HepG2 (cell line): ENCODE results near the gene LYRM4. TPM values are rescaled to one million over a fixed set of nuclear protein-coding genes. Genes with fewer than 3 reads are reported as not detected.

Source experiments
- ATAC-seq: fragments of 200-7000 bp; cut with Tn5 transposase; 3 replicates; pipeline ENCODE4 v1.9.1; 2020; ENCODE audit warnings: mild to moderate bottlenecking, moderate library complexity
- BruUV-seq: library from RNA; stranded (reverse); fragments of 400-500 nt; replicated peaks from 2 replicates; lab custom pipeline; 2021; lab: Mats Ljungman, UMichigan
- CTCF ChIA-PET: fragments of 300-600 bp; formaldehyde crosslinking; extraction: SDS; loops from one replicate; lab custom pipeline; 2021; ENCODE audit warnings: low total read pairs, inconsistent platforms, low intra/inter-chr PET ratio; lab: Yijun Ruan, JAX
- POLR2A ChIA-PET: fragments of 350-600 bp; sonication (Branson Sonifier 250); formaldehyde crosslinking; loops from one replicate; lab custom pipeline; 2020; ENCODE audit warnings: antibody characterized with exemption, inconsistent platforms; lab: Yijun Ruan, JAX
- DNase-seq: peaks from one replicate; pipeline ENCODE4 v3.0.0-alpha.2; 2015; ENCODE audit warnings: low spot score
- FAIRE-seq: peaks from 3 replicates; lab custom pipeline; 2011; peaks lifted over from hg19 to GRCh38; lab: Jason Lieb, UNC
- H2AFZ ChIP-seq: one replicate; pipeline ENCODE4 v1.6.1; 2011; ENCODE audit warnings: low read length, inconsistent platforms
- H3K27ac ChIP-seq: fragments of 300-600 bp; 3 replicates; pipeline ENCODE4 v1.8.0; 2011; ENCODE audit warnings: mixed run types, mild to moderate bottlenecking, mixed read lengths, low read length, inconsistent platforms; ENCODE audit not compliant: insufficient read depth; ENCODE audit errors: extremely low read length
- H3K27me3 ChIP-seq, 2 experiments: fragments of 200-600 bp in 1 of 2; 2 replicates in 1 of 2; 3 replicates in 1 of 2; pipeline versions ENCODE4 v1.6.0 to v1.8.0; 2011; ENCODE audit warnings: low read length in 2 of 2, mild to moderate bottlenecking in 2 of 2, moderate library complexity in 2 of 2, inconsistent platforms in 1 of 2; ENCODE audit not compliant: insufficient read depth in 2 of 2, control insufficient read depth in 1 of 2
- H3K36me3 ChIP-seq, 2 experiments: fragments of 200-600 bp in 1 of 2; replicated peaks in 1 of 2; 2 replicates in 1 of 2; 3 replicates in 1 of 2; pipeline versions ENCODE4 v1.5.1 to v1.8.0; 2011; ENCODE audit warnings: low read length in 2 of 2, inconsistent platforms in 1 of 2; ENCODE audit not compliant: insufficient read depth in 2 of 2, control insufficient read depth in 1 of 2
- H3K4me1 ChIP-seq: 2 replicates; pipeline ENCODE4 v1.5.1; 2012; ENCODE audit warnings: low read length, inconsistent platforms; ENCODE audit not compliant: insufficient read depth
- H3K4me2 ChIP-seq: 2 replicates; pipeline ENCODE4 v1.6.0; 2011; ENCODE audit warnings: low read depth, low read length, inconsistent platforms
- H3K4me3 ChIP-seq, 3 experiments: fragments of 200-600 bp in 1 of 3; sonication (generic), shearing (Covaris generic) in 1 of 3; replicated peaks in 1 of 3; 2 replicates each; pipeline ENCODE4 v1.5.1; 2011 to 2016; ENCODE audit warnings: low read length in 3 of 3, inconsistent platforms in 2 of 3, low read depth in 2 of 3, mild to moderate bottlenecking in 2 of 3, control low read depth in 1 of 3, mixed read lengths in 1 of 3; ENCODE audit not compliant: insufficient read depth in 1 of 3
- H3K79me2 ChIP-seq: one replicate; pipeline ENCODE4 v1.6.1; 2011; ENCODE audit warnings: low read length, inconsistent platforms; ENCODE audit not compliant: insufficient read depth
- H3K9ac ChIP-seq: 2 replicates; pipeline ENCODE4 v1.6.0; 2011; ENCODE audit warnings: mild to moderate bottlenecking, low read depth, low read length, inconsistent platforms; ENCODE audit not compliant: insufficient read depth
- H3K9me3 ChIP-seq: 2 replicates; pipeline ENCODE4 v1.5.1; 2012; ENCODE audit warnings: mild to moderate bottlenecking, low read length
- H4K20me1 ChIP-seq: 2 replicates; pipeline ENCODE4 v1.6.0; 2011; ENCODE audit warnings: inconsistent platforms, mild to moderate bottlenecking, low read length, moderate library complexity; ENCODE audit not compliant: insufficient read depth
- DPF2 ChIP-seq: sonication (generic); formaldehyde crosslinking; IDR thresholded peaks from 2 replicates; pipeline ENCODE4 v1.4.0; 2020; ENCODE audit warnings: mild to moderate bottlenecking, low read depth, missing genetic modification reagents, borderline replicate concordance
- IRX3 ChIP-seq: sonication (generic); formaldehyde crosslinking; IDR thresholded peaks from 2 replicates; pipeline ENCODE4 v1.8.1; 2023; ENCODE audit warnings: mild to moderate bottlenecking, low read depth, missing genetic modification reagents, borderline replicate concordance
- NFYB ChIP-seq: sonication (generic); formaldehyde crosslinking; IDR thresholded peaks from 2 replicates; pipeline ENCODE4 v1.4.0; 2020; ENCODE audit warnings: missing genetic modification reagents
- RORA ChIP-seq: sonication (generic); formaldehyde crosslinking; IDR thresholded peaks from 2 replicates; pipeline ENCODE4 v1.5.0; 2020; ENCODE audit warnings: mild to moderate bottlenecking, missing genetic modification reagents, moderate library complexity
- SMAD3 ChIP-seq: sonication (generic); formaldehyde crosslinking; IDR thresholded peaks from 2 replicates; pipeline ENCODE4 v1.4.0; 2020; ENCODE audit warnings: missing genetic modification reagents
- SMARCC2 ChIP-seq: fragments of 450-650 bp; IDR thresholded peaks from 2 replicates; pipeline ENCODE4 v1.6.1; 2017; ENCODE audit warnings: antibody characterized with exemption, mild to moderate bottlenecking
- THYN1 ChIP-seq: sonication (generic); formaldehyde crosslinking; IDR thresholded peaks from 2 replicates; pipeline ENCODE4 v1.8.1; 2023; ENCODE audit warnings: low read depth, mild to moderate bottlenecking, moderate library complexity, missing genetic modification reagents, borderline replicate concordance
- ZNF101 ChIP-seq: sonication (generic); formaldehyde crosslinking; IDR thresholded peaks from 2 replicates; pipeline ENCODE4 v1.4.0; 2020; ENCODE audit warnings: mild to moderate bottlenecking, low read depth, missing genetic modification reagents, borderline replicate concordance
- ZNF549 ChIP-seq: sonication (generic); formaldehyde crosslinking; IDR thresholded peaks from 2 replicates; pipeline ENCODE4 v1.5.0; 2020; ENCODE audit warnings: missing genetic modification reagents
- ZSCAN21 ChIP-seq: sonication (generic); formaldehyde crosslinking; IDR thresholded peaks from 2 replicates; pipeline ENCODE4 v1.8.0; 2022; ENCODE audit warnings: mild to moderate bottlenecking, missing genetic modification reagents, moderate library complexity, borderline replicate concordance
- WGBS: methylation state at CpG from one replicate; pipeline ENCODE4 v1.1.6; 2017; ENCODE audit warnings: low lambda C conversion rate; 5-methylcytosine and 5-hydroxymethylcytosine counted together
- in situ Hi-C: cut with HindIII; loops from 2 replicates; pipeline ENCODE4 v1.10.0; 2017; ENCODE audit warnings: low pct_unique_long_range_greater_than_20kb; ENCODE audit not compliant: extremely low pct_ligation_motif_present
- intact Hi-C: fragments of 100-400 bp; cut with micrococcal nuclease; formaldehyde crosslinking; loops from one replicate; pipeline ENCODE4 v1.10.0; 2022; ENCODE audit not compliant: unreplicated experiment
- polyA plus RNA-seq, 8 experiments: library from polyadenylated mRNA; depleted of rRNA in 3 of 8; stranded (reverse) in 7 of 8; unstranded in 1 of 8; fragments of >200 nt; fragmentation: Illumina TruSeq in 4 of 8; extraction: Trizol in 4 of 8; gene quantifications; 2 replicates each; pipeline versions ENCODE4 v1.2.1 to v1.2.3, GENCODE V29; 2011 to 2016; ENCODE audit warnings: low read depth in 4 of 8, missing spikeins in 1 of 8, mixed read lengths in 1 of 8; ENCODE audit not compliant: insufficient read depth in 1 of 8
- total RNA-seq, 5 experiments: library from RNA; depleted of rRNA; stranded (reverse); fragments of >200 nt; fragmentation: Illumina TruSeq; extraction: Trizol; gene quantifications; 2 replicates each; pipeline ENCODE4 v1.2.3, GENCODE V29; 2016; ENCODE audit warnings: low read depth in 1 of 5
- TF ChIP-seq, protein P1 (sequence below): sonication (generic); formaldehyde crosslinking; IDR thresholded peaks from 2 replicates; pipeline ENCODE4 v1.5.1; 2020; ENCODE audit warnings: missing genetic modification reagents, mild to moderate bottlenecking, borderline replicate concordance
- TF ChIP-seq, protein P2 (sequence below): sonication (generic); formaldehyde crosslinking; IDR thresholded peaks from 2 replicates; pipeline ENCODE4 v1.4.0; 2020; ENCODE audit warnings: missing genetic modification reagents
- TF ChIP-seq, protein P3 (sequence below): sonication (generic); formaldehyde crosslinking; IDR thresholded peaks from 2 replicates; pipeline ENCODE4 v1.9.0; 2021; ENCODE audit warnings: missing genetic modification reagents, borderline replicate concordance

The LYRM4 gene
- total and polyA plus RNA-seq, 2 of the 13 experiments (the other 11 are each of a cell fraction or from before 2014, with no cell fraction given): 64.6 to 67.5 TPM

DNA sequence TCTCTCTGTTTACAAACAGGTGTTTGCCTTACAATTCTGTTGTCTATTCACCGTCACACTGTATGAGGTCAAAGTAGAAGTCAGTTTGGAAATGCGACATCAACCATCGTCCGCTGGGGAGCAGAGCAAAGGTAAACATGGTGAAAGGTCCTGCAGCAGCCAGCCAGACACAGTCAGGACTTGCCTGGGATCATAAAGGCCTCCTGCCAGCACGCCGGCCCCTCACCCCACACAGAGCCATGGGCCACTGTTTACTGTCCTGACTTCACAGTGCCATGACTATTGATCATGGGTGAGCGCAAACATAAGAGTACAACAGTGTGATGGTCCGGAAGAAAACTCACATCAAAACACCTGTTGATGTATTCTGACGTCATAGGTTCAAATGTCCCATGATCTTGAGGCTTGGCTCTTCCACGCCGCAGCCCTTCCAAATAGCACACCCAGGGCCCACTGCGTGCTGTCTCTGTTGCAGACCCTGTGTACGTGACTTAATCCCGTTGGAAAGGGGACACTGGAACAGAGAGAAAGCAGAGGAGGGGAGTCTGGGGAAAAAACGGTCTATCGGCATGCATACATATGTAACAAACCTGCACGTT is 192.5 kb downstream of the LYRM4 start:
- Histone ChIP-seq H3K9me3 (no peaks in the 10 kb centered on the region), H3K79me2 (no peaks in the 10 kb centered on the region), H2AFZ (no peak overlapping the region), H3K27ac (peak overlapping the region; percentile 83), H3K9ac (peak overlapping the region; percentile 60), H3K4me3 (no peak overlapping the region), H3K4me1 (peaks cover 69% of the 10 kb centered on the region), H3K4me2 (peak overlapping the region; percentile 48), H3K27me3 (no peaks in the 10 kb centered on the region), H3K36me3 (no peaks in the 10 kb centered on the region), H4K20me1 (no peaks in the 10 kb centered on the region)
- CTCF ChIA-PET: no interaction called here
- peak; percentile 97 for DNase-seq
- POLR2A ChIA-PET: no interaction called here
- peak; percentile 97 for FAIRE-seq
- no TSS peak for BruUV-seq
- WGBS: 14% methylated on average over 17 of the region's 17 CpGs
- intact Hi-C loops: loop anchor here (1.0 kb wide), 1 partner anchor 11 kb away; no protein-coding TSS in a partner anchor
- in situ Hi-C loops: no loop called here
- ATAC-seq: peak; percentile 100
- TF ChIP-seq RORA (no peak; the same call in 1 of the 2 replicates), IRX3 (CRISPR knock-in tag) (peak; percentile 82; the same call in 1 of the 2 replicates), ZNF549 (no peak), THYN1 (CRISPR knock-in tag) (no peak), NFYB (CRISPR knock-in tag) (peak; percentile 54), SMARCC2 (peak; percentile 34; the same call in 1 of the 2 replicates), SMAD3 (CRISPR knock-in tag) (peak; percentile 99), ZNF101 (no peak), ZSCAN21 (CRISPR knock-in tag) (peak; percentile 98), DPF2 (CRISPR knock-in tag) (peak; percentile 99)
- TF ChIP-seq, protein P1, sequence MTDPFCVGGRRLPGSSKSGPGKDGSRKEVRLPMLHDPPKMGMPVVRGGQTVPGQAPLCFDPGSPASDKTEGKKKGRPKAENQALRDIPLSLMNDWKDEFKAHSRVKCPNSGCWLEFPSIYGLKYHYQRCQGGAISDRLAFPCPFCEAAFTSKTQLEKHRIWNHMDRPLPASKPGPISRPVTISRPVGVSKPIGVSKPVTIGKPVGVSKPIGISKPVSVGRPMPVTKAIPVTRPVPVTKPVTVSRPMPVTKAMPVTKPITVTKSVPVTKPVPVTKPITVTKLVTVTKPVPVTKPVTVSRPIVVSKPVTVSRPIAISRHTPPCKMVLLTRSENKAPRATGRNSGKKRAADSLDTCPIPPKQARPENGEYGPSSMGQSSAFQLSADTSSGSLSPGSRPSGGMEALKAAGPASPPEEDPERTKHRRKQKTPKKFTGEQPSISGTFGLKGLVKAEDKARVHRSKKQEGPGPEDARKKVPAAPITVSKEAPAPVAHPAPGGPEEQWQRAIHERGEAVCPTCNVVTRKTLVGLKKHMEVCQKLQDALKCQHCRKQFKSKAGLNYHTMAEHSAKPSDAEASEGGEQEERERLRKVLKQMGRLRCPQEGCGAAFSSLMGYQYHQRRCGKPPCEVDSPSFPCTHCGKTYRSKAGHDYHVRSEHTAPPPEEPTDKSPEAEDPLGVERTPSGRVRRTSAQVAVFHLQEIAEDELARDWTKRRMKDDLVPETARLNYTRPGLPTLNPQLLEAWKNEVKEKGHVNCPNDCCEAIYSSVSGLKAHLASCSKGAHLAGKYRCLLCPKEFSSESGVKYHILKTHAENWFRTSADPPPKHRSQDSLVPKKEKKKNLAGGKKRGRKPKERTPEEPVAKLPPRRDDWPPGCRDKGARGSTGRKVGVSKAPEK (CRISPR knock-in tag): peak; percentile 95; the same call in 1 of the 2 replicates
- TF ChIP-seq, protein P2, sequence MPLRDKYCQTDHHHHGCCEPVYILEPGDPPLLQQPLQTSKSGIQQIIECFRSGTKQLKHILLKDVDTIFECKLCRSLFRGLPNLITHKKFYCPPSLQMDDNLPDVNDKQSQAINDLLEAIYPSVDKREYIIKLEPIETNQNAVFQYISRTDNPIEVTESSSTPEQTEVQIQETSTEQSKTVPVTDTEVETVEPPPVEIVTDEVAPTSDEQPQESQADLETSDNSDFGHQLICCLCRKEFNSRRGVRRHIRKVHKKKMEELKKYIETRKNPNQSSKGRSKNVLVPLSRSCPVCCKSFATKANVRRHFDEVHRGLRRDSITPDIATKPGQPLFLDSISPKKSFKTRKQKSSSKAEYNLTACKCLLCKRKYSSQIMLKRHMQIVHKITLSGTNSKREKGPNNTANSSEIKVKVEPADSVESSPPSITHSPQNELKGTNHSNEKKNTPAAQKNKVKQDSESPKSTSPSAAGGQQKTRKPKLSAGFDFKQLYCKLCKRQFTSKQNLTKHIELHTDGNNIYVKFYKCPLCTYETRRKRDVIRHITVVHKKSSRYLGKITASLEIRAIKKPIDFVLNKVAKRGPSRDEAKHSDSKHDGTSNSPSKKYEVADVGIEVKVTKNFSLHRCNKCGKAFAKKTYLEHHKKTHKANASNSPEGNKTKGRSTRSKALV (CRISPR knock-in tag): peak; percentile 95
- TF ChIP-seq, protein P3, sequence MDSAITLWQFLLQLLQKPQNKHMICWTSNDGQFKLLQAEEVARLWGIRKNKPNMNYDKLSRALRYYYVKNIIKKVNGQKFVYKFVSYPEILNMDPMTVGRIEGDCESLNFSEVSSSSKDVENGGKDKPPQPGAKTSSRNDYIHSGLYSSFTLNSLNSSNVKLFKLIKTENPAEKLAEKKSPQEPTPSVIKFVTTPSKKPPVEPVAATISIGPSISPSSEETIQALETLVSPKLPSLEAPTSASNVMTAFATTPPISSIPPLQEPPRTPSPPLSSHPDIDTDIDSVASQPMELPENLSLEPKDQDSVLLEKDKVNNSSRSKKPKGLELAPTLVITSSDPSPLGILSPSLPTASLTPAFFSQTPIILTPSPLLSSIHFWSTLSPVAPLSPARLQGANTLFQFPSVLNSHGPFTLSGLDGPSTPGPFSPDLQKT (CRISPR knock-in tag): no peak
